Measurements from ENCODE around the gene TMPRSS13.
A peak's percentile ranks its signal among the peaks of the same experiment; 100 is the strongest.
"Not testable (repeated sequence)": the region's sequence is repeated elsewhere in the genome, so short reads cannot be mapped to it uniquely, and the experiment has no call there.

Gene TMPRSS13

GRCh38 chr11:117950301-117950700 lies 21.1 kb upstream of the TMPRSS13 start:
- DNase-seq, result no peak

GRCh38 chr11:117949062-117949461 lies 19.9 kb upstream of the TMPRSS13 start:
- DNase-seq, result no peak

- DNase-seq, result not testable (repeated sequence)
Measured at GRCh38 chr11:117948466-117948865, 19.3 kb upstream of the TMPRSS13 start.

GRCh38 chr11:117947751-117948150 lies 18.5 kb upstream of the TMPRSS13 start:
- not testable (repeated sequence) for DNase-seq

GRCh38 chr11:117946842-117947526 lies 17.8 kb upstream of the TMPRSS13 start:
- DNase-seq, result peak; percentile 97

DNA sequence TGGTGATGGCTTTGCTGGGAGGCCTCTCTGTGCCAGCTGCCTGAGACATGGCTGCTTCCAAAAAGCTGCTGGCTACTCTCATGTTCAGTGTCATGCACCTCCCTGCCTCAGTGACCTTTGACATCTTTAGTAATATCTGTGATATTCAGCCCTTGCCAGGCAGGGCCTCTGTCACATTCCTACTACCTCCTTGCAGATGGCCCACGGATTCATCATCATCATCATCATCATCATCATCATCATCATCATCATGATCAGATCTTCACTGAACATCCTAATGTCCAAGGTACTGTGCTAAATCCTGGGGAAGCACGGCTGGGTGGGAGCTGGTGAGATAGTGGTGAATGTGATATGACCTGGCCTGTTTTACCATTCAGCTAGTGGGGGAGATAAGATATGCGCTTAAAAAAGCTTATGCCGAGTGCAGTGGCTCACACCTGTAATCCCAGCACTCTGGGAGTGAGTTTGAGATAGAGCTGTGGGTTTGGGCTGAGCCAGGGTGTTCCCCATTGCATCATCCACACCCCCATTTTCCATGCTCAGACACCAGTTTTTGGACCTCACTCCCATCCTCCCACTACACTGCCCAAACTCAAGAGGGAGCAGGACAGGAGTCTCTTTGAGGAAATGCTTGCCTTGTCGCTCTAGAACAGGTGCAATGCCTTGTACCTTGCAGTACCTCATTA lies 17.1 kb upstream of the TMPRSS13 start:
- DNase-seq, result no peak

GRCh38 chr11:117945047-117945810 lies 16.0 kb upstream of the TMPRSS13 start:
- DNase-seq, result no peak

DNA sequence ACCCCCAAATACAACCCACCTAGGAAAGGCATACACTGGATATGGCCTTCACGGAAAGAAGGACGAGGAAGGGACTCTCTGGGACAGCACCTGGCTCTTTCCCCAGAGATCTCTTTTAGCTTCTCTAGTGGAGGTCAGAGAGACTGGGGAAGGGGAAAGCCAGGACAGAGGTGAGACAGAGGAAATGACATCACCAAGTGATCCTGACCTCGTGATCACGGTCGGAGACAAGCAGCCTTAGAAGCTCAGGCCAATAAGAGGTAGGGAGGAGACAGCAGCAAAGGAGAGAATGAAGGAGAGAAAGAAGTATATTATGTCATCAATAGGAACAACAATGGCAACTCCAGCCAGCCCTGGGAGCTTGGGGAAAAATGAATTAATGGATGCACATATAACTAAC lies 15.4 kb upstream of the TMPRSS13 start:
- no peak for DNase-seq

GRCh38 chr11:117941976-117942654 lies 12.9 kb upstream of the TMPRSS13 start:
- DNase-seq, result no peak

- DNase-seq, result peak; percentile 51
Measured at GRCh38 chr11:117941163-117941707, 12.0 kb upstream of the TMPRSS13 start.

DNA sequence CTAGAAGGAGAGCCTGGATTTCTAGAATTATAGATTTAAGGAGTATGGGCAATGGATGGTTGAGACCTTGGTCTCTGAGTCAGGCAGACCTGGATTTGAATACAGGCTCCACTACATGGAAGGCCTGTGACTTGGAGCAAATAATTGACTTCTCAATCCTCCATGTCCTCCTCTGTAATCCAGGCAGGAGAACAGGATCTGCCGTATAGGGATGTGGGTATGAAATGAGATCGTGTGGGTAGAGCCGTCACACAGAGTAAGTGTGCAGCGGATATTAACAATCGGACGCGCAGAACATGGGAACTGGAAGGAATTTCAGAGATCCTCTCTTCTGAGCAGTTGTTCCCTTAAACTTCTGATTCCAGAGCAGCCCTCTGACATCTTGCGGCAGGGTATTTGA lies 11.5 kb upstream of the TMPRSS13 start:
- DNase-seq, result no peak

DNA sequence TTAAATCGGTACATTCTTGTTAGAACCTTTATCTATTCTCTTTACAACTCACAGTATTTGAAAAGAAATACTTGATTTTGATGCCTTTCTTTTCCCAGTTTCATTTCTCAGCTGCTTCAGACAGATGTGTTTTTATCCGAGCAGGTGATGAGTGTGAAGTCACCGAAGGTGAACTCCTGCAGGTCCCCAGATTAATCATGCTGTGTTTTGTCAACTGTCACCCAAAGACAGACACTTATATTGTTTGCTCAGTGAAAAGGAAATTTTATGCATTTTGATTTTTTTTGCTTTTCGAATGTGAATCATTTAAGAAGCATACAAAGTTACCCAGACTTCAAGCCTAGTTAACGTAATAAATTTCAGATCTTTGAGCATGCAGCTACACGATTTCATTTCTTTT lies 7.8 kb upstream of the TMPRSS13 start:
- DNase-seq, result no peak

- peak; percentile 70 for DNase-seq
Measured at GRCh38 chr11:117934526-117935307, 5.5 kb upstream of the TMPRSS13 start.

DNA sequence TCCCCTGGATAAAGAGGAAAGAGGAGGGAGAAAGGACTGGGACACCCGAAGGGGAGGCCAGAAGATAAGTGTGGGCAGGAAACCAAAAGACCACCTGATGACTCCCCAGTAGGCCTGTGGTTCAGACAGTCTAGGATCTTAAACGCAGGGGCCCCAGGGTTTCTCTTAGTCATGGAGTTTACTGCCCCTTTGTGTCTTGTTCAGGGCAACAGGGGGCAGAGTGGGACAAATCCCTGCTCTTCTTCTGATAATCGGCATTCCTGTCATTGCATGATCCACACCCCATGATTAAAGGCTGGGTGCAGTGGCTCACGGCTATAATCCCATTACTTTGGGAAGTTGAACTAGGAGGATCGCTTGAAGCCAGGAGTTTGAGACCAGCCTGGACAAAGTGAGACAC lies 4.7 kb upstream of the TMPRSS13 start:
- peak; percentile 68 for DNase-seq

DNA sequence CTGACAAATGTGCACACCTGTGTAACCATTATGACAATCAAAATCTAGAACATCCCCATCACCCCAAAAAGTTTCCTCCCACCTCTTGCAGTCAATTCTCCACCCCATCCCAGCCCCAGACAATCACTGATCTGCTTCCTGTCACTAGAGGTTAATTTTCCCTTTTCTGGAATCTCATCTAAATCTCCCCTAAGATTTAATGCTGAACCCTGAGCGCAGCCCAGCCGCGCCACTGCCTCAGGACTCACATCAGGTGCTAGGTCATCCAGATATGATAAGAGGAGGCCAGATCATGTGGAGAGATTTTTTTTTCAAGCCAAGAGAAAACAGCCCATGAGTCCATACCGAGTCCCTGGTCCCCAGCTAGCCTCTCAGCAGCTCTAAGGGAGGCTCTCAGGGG lies 4.3 kb upstream of the TMPRSS13 start:
- DNase-seq, result no peak

DNA sequence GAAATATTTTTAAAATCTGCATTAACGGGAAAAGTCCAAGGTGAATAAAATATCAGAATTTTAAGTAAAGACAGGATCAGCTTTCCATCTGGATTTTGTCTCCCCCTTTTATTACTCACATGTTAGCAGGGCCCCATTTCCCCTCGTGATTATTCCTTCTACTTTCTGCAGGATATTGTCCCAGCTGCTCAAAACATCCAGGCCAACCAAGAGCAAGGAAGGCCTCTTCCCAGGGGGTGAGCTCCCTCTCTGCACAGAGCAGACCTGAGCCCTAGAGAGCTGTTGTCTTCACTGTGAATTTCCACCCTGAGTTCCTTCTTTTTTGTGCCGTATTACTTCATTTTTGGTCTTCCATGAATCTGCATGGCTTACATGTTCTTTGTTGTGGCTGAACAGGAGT lies 3.7 kb upstream of the TMPRSS13 start:
- DNase-seq, result no peak

DNA sequence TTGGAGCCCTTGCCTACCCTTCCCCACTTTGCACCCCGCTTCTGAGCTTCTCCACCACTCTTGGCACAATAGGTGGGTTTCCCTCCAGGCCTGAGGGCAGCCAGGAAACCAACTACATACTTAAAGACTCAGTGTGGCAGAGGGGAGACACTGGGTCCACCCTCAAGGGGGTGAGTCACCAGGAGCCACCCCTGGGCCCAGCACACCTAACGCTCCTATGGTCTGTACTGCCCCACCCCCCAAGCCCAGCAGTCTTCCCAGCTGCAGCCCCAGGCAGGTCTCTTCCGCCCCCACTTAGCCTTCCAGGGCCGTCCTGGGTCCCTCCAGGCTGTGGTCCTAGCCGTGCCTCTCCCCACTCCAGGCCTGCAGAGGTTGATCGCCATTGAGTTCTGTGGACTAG lies 3.2 kb upstream of the TMPRSS13 start:
- DNase-seq, result no peak

- peak; percentile 88 for DNase-seq
Measured at GRCh38 chr11:117931971-117932370, 2.8 kb upstream of the TMPRSS13 start.

GRCh38 chr11:117931331-117931950 lies 2.2 kb upstream of the TMPRSS13 start:
- DNase-seq, result peak; percentile 71

- peak; percentile 67 for DNase-seq
Measured at GRCh38 chr11:117930668-117931330, 1.6 kb upstream of the TMPRSS13 start.

DNA sequence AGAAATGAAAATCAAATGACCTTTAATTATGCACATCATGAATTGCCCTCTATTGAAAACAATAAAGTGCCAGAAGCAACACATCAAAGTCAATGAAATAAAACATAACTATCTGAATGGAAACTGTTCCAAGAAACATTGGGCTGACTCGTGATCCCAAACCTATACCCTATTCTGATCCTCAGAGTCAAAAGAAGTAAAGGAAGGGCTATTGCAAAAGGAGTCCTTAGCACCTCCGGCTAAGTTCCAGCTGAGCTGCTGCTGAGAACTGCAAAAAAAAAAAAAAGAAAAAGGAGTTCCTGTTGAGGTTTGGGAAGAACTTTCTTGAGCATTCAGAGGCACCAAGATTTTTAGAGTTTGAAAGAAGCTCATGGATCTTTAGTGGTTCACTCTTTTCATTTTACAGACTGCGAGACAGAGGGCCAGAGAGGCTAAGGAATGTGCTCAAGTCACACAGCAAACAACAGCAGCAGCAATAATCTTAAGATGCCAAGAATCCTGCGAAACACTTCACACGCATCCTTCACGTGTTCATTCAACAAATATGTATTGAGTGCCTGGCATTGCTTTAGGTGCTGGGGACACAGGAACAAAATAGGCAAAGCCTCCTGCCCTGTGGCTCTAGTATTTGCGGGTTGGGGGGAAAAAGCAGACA lies 841 bp upstream of the TMPRSS13 start:
- no peak for DNase-seq
